Measurements from ENCODE around the gene RGS13. TPM values are rescaled to one million over a fixed set of nuclear protein-coding genes. Genes with fewer than 3 reads are reported as not detected.

Gene RGS13
- total RNA-seq, 3 donors from 2014 or later: 0.29 to 3.2 (median 0.33) TPM

- DNase-seq (ENCODE audit: low spot score in 2 of 2): no peak
- Histone ChIP-seq H3K27me3 (no peaks in the 10 kb centered on the region), H3K9me3 (no peaks in the 10 kb centered on the region), H3K4me1 (peaks cover 0 to 4% of the 10 kb centered on the region in 2 donors), H3K4me3 (no peak overlapping the region), H3K36me3 (no peaks in the 10 kb centered on the region), H3K27ac (no peak overlapping the region)
- TF ChIP-seq POLR2A (IDR thresholded peaks at IDR 0.05): no peak
- TF ChIP-seq POLR2AphosphoS5 (IDR thresholded peaks at IDR 0.05): no peak
- no peak for TF ChIP-seq CTCF (IDR thresholded peaks at IDR 0.05)
- intact Hi-C loops (cut with DNase I; ENCODE audit: low total_unique reads): no loop called here
Measured at GRCh38 chr1:192698731-192699130, 62.8 kb downstream of the RGS13 start.

DNA sequence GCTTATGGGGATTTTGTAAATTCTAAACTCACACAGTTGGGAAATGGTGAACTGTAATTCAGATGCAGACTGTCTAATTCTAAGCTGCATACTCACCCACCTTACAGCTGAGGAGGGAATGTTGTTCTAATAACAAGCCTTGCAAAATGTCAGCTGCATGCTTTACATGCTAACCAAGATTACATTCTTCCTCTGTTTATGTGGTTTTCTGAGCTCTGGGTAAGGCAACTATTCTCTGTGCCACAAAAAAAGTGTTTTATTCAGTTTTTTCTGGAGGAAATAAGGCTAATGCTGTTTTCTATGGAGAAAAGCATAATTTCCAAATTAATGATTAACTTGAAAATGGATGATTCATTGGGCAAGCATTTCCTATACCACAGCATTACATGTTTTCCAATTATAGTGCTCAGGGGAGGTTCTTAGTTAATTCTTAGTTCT lies 64.9 kb downstream of the RGS13 start:
- intact Hi-C loops (cut with DNase I; ENCODE audit: low total_unique reads): no loop called here
- no peak for TF ChIP-seq POLR2A (IDR thresholded peaks at IDR 0.05)
- TF ChIP-seq CTCF (IDR thresholded peaks at IDR 0.05): no peak
- no peak for TF ChIP-seq POLR2AphosphoS5 (IDR thresholded peaks at IDR 0.05)
- no peaks in the 10 kb centered on the region for H3K36me3 ChIP-seq
- H3K27ac ChIP-seq: no peak overlapping the region
- no peaks in the 10 kb centered on the region for H3K27me3 ChIP-seq
- H3K4me1 ChIP-seq: peaks cover 0 to 4% of the 10 kb centered on the region in 2 donors
- no peak overlapping the region for H3K4me3 ChIP-seq
- no peak for DNase-seq (ENCODE audit: low spot score in 2 of 2)
- no peaks in the 10 kb centered on the region for H3K9me3 ChIP-seq

- peaks cover 0 to 4% of the 10 kb centered on the region in 2 donors for H3K4me1 ChIP-seq
- peak overlapping the region in 1 of 2 donors; percentile 35 for H3K27ac ChIP-seq
- TF ChIP-seq CTCF (IDR thresholded peaks at IDR 0.05) (no peak), POLR2A (IDR thresholded peaks at IDR 0.05) (no peak), POLR2AphosphoS5 (IDR thresholded peaks at IDR 0.05) (no peak)
- no peaks in the 10 kb centered on the region for H3K9me3 ChIP-seq
- H3K36me3 ChIP-seq: no peaks in the 10 kb centered on the region
- H3K4me3 ChIP-seq: no peak overlapping the region
- no peak for DNase-seq (ENCODE audit: low spot score in 2 of 2)
- intact Hi-C loops (cut with DNase I; ENCODE audit: low total_unique reads): no loop called here
- H3K27me3 ChIP-seq: no peaks in the 10 kb centered on the region
Measured at GRCh38 chr1:192702212-192702902, 66.4 kb downstream of the RGS13 start.

DNA sequence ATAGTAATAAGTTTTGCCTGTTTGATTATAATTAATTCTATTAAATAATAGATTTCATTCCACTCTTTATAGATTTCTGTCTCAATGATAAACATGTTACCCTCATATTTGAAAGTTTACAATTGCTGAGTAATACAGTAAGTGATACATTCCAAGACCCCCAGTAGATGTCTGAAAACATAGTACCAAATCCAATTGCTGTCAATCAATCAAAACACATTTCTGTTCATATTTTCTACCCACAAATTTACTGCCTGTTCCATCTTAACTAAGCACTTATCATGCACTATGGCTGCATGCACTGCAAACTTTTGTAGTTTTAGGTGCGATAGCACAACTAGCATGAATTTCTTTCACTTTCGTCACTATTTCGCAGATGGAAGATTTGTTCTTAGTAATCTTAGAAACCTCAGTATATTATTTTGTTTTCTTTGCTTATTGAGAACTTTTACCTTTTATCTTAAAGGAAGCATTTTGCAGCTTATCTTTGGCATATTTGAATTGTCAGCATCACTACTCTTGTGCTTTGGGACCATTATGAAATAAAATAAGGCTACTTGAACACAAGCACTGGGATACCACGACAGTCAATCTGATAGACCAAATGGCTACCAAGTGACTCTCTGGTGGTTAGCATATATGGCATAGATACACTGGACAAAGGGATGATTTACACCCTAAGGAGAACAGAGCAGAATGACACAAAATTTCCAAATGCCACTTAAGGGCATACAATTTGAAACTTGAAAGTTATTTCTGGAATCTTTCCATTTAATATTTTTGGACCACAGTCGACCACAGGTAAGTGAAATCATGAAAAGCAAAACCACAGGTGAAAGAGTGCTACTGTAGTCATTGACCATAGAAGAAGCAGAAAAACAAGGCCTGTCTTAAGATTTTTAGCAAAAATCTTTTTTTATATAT lies 67.6 kb downstream of the RGS13 start:
- Histone ChIP-seq H3K27me3 (no peaks in the 10 kb centered on the region), H3K36me3 (no peaks in the 10 kb centered on the region), H3K27ac (no peak overlapping the region), H3K4me1 (peaks cover 0 to 4% of the 10 kb centered on the region in 2 donors), H3K9me3 (no peaks in the 10 kb centered on the region), H3K4me3 (no peak overlapping the region)
- no peak for DNase-seq (ENCODE audit: low spot score in 2 of 2)
- intact Hi-C loops (cut with DNase I; ENCODE audit: low total_unique reads): no loop called here
- TF ChIP-seq POLR2AphosphoS5 (IDR thresholded peaks at IDR 0.05) (no peak), POLR2A (IDR thresholded peaks at IDR 0.05) (no peak), CTCF (IDR thresholded peaks at IDR 0.05) (no peak)

- Histone ChIP-seq H3K27me3 (no peaks in the 10 kb centered on the region), H3K4me3 (no peak overlapping the region), H3K4me1 (peaks cover 0 to 4% of the 10 kb centered on the region in 2 donors), H3K27ac (no peak overlapping the region), H3K9me3 (no peaks in the 10 kb centered on the region), H3K36me3 (no peaks in the 10 kb centered on the region)
- no peak for DNase-seq (ENCODE audit: low spot score in 2 of 2)
- TF ChIP-seq CTCF (IDR thresholded peaks at IDR 0.05): no peak
- no peak for TF ChIP-seq POLR2A (IDR thresholded peaks at IDR 0.05)
- intact Hi-C loops (cut with DNase I; ENCODE audit: low total_unique reads): no loop called here
Measured at GRCh38 chr1:192705510-192705909, 69.6 kb downstream of the RGS13 start.
